ENCODE data around the gene LGALS1. TPM values are rescaled to one million over a fixed set of nuclear protein-coding genes. Genes with fewer than 3 reads are reported as not detected.

Gene LGALS1
- total RNA-seq, 1 experiment from 2014 or later = 61.4 TPM

DNA sequence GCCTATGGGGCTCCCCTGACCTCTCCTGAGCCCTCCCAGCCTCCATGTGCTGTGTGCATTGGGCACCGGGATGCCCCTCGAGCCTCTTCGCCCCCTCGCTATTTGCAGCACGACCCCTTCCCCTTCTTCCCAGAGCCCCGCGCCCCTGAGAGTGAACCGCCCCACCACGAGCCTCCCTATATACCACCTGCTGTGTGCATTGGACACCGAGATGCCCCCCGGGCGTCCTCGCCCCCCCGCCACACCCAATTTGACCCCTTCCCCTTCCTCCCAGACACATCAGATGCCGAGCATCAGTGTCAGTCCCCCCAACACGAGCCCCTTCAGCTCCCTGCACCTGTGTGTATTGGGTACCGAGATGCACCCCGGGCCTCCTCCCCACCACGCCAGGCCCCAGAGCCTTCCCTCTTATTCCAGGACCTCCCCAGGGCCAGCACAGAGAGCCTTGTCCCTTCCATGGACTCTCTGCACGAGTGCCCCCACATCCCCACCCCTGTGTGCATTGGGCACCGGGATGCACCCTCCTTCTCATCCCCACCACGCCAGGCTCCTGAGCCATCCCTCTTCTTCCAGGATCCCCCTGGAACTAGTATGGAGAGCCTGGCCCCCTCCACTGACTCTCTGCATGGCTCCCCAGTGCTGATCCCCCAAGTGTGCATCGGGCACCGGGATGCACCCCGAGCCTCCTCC is 50.3 kb downstream of the LGALS1 start:
- Mint-ChIP-seq H3K27ac (ENCODE audit: unreplicated experiment) (no peak overlapping the region), H3K4me1 (ENCODE audit: low read depth, unreplicated experiment) (no peaks in the 10 kb centered on the region), H3K9me3 (ENCODE audit: low read depth, unreplicated experiment) (no peaks in the 10 kb centered on the region), H3K27me3 (ENCODE audit: unreplicated experiment) (peaks cover 18% of the 10 kb centered on the region), H3K4me3 (ENCODE audit: low read depth, unreplicated experiment) (no peak overlapping the region), H3K36me3 (ENCODE audit: insufficient read depth, unreplicated experiment) (peaks cover 5% of the 10 kb centered on the region)
- no peak for DNase-seq
- TF ChIP-seq, protein P1, sequence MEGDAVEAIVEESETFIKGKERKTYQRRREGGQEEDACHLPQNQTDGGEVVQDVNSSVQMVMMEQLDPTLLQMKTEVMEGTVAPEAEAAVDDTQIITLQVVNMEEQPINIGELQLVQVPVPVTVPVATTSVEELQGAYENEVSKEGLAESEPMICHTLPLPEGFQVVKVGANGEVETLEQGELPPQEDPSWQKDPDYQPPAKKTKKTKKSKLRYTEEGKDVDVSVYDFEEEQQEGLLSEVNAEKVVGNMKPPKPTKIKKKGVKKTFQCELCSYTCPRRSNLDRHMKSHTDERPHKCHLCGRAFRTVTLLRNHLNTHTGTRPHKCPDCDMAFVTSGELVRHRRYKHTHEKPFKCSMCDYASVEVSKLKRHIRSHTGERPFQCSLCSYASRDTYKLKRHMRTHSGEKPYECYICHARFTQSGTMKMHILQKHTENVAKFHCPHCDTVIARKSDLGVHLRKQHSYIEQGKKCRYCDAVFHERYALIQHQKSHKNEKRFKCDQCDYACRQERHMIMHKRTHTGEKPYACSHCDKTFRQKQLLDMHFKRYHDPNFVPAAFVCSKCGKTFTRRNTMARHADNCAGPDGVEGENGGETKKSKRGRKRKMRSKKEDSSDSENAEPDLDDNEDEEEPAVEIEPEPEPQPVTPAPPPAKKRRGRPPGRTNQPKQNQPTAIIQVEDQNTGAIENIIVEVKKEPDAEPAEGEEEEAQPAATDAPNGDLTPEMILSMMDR (IDR thresholded peaks at IDR 0.05; ENCODE audit: unreplicated experiment) = no peak
- intact Hi-C loops (cut with micrococcal nuclease; ENCODE audit: unreplicated experiment) = no loop called here
- BruUV-seq (replicated peaks) = no TSS peak
- CTCF ChIA-PET = no interaction called here

DNA sequence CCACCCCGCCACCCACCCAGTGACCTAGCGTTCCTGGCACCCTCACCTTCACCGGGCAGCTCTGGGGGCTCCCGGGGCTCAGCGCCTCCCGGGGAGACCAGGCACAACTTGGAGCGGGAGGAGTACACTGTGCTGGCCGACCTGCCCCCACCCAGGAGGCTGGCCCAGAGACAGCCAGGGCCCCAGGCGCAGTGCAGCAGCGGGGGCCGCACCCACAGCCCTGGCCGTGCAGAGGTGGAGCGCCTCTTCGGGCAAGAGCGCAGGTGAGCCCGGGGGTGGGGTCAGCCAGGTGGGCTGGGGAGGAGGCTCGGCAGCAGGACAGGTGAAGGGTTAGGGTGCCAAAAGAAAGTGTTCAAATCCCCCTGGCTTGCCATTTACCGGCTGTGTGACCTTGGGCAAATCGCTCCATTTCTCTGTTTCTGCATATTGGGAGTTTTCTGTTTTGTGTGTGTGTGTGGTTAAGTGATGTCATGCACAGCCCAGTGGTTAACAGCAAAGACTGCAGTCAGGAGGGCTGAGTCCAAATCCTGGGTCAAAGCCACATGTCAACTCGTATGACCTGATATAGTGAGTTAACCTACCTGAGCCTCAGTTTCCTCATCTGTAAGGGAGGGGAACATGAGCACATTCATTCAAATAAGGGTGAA is 50.9 kb downstream of the LGALS1 start:
- Mint-ChIP-seq H3K4me3 (ENCODE audit: low read depth, unreplicated experiment) (no peak overlapping the region), H3K27me3 (ENCODE audit: unreplicated experiment) (peaks cover 18% of the 10 kb centered on the region), H3K9me3 (ENCODE audit: low read depth, unreplicated experiment) (no peaks in the 10 kb centered on the region), H3K36me3 (ENCODE audit: insufficient read depth, unreplicated experiment) (peaks cover 5% of the 10 kb centered on the region), H3K4me1 (ENCODE audit: low read depth, unreplicated experiment) (no peaks in the 10 kb centered on the region), H3K27ac (ENCODE audit: unreplicated experiment) (no peak overlapping the region)
- TF ChIP-seq, protein P1 (IDR thresholded peaks at IDR 0.05; ENCODE audit: unreplicated experiment) = no peak
- no peak for DNase-seq
- BruUV-seq (replicated peaks) = no TSS peak
- intact Hi-C loops (cut with micrococcal nuclease; ENCODE audit: unreplicated experiment) = no loop called here
- CTCF ChIA-PET = no interaction called here

DNA sequence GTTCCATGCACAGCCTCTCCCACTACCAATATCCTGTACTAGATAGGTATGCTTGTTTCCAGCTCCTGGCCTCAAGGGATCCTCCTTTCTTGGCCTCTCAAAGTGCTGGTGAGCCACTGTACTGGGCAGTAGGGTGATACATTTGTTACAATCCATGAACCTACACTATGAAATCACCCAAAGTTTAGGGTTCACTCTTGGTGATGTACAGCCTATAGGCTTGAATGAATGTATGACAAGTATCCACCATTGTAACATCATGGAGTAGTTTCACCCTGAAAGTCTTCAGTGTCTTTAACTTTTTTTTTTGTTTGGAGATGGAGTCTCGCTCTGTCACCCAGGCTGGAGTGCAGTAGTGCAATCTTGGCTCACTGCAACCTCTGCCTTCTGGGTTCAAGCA is 53.2 kb downstream of the LGALS1 start:
- CTCF ChIA-PET = interaction anchor here (0.7 to 1.2 kb wide), 3 partner anchors 15 to 267 kb away, joined by 4 to 6 read pairs (median 5); no protein-coding TSS in a partner anchor
- no TSS peak for BruUV-seq (replicated peaks)

More for the DNA sequence above, 53.2 kb downstream of the LGALS1 start:
- Mint-ChIP-seq H3K9me3 (ENCODE audit: low read depth, unreplicated experiment) (no peaks in the 10 kb centered on the region), H3K4me1 (ENCODE audit: low read depth, unreplicated experiment) (peaks cover 18% of the 10 kb centered on the region), H3K27me3 (ENCODE audit: unreplicated experiment) (peaks cover 18% of the 10 kb centered on the region), H3K27ac (ENCODE audit: unreplicated experiment) (no peak overlapping the region), H3K4me3 (ENCODE audit: low read depth, unreplicated experiment) (no peak overlapping the region), H3K36me3 (ENCODE audit: insufficient read depth, unreplicated experiment) (peaks cover 11% of the 10 kb centered on the region)
- DNase-seq = no peak
- intact Hi-C loops (cut with micrococcal nuclease; ENCODE audit: unreplicated experiment) = no loop called here
- TF ChIP-seq, protein P1 (IDR thresholded peaks at IDR 0.05; ENCODE audit: unreplicated experiment) = no peak

Other genes starting within 250 kb of the LGALS1 start
- gene ELFN2, start 248.2 kb upstream of the LGALS1 start, total RNA-seq (2022) = 1.5 and 2.8 TPM in 2 replicates
- 19.0 and 22.1 TPM in 2 replicates for gene MFNG, start 189.3 kb upstream of the LGALS1 start, total RNA-seq (2022)
- gene CARD10, start 156.2 kb upstream of the LGALS1 start, total RNA-seq (2022) = 40.5 and 49.2 TPM in 2 replicates
- gene CDC42EP1, start 115.2 kb upstream of the LGALS1 start, total RNA-seq (2022) = 156 and 162 TPM in 2 replicates
- gene LGALS2, start 95.5 kb upstream of the LGALS1 start, total RNA-seq (2022) = 0.90 and 1.2 TPM in 2 replicates
- 89.8 and 95.3 TPM in 2 replicates for gene GGA1, start 66.8 kb upstream of the LGALS1 start, total RNA-seq (2022)
- gene SH3BP1, start 36.0 kb upstream of the LGALS1 start, total RNA-seq (2022) = 13.0 and 17.6 TPM in 2 replicates
- gene PDXP, start 16.9 kb upstream of the LGALS1 start, total RNA-seq (2022) = 18.4 and 21.4 TPM in 2 replicates
- gene NOL12, start 10.7 kb downstream of the LGALS1 start, total RNA-seq (2022) = 23.7 and 26.8 TPM in 2 replicates
- gene TRIOBP, start 21.4 kb downstream of the LGALS1 start, total RNA-seq (2022) = 85.3 and 86.5 TPM in 2 replicates
- gene GCAT, start 132.3 kb downstream of the LGALS1 start, total RNA-seq (2022) = 22.7 and 29.9 TPM in 2 replicates
- gene GALR3, start 147.7 kb downstream of the LGALS1 start, total RNA-seq (2022) = 0.31 TPM in 1 of 2 replicates, not detected in the other
- 23.9 and 27.1 TPM in 2 replicates for gene ANKRD54, start 168.7 kb downstream of the LGALS1 start, total RNA-seq (2022)
- 287 and 402 TPM in 2 replicates for gene EIF3L, start 173.8 kb downstream of the LGALS1 start, total RNA-seq (2022)
- gene MICALL1, start 230.7 kb downstream of the LGALS1 start, total RNA-seq (2022) = 60.7 and 69.7 TPM in 2 replicates